GM23338 (cell line): ENCODE results near the gene CCDC186. TPM values are rescaled to one million over a fixed set of nuclear protein-coding genes. Genes with fewer than 3 reads are reported as not detected.

Experiments
- ATAC-seq: fragments of 200-7000 bp; cut with Tn5 transposase; 3 replicates; pipeline ENCODE4 v1.9.1; 2020
- DNase-seq: peaks from one replicate; pipeline ENCODE4 v3.0.0-alpha.2; 2015; ENCODE audit warnings: low spot score
- H2AFZ ChIP-seq: fragments of 200-600 bp; sonication (generic); 2 replicates; pipeline ENCODE4 v1.8.0; 2016; ENCODE audit warnings: antibody characterized with exemption, mild to moderate bottlenecking, moderate library complexity
- H3F3A ChIP-seq: fragments of 200-600 bp; sonication (generic); replicated peaks from 2 replicates; pipeline ENCODE4 v1.8.0; 2017; ENCODE audit warnings: antibody characterized with exemption, mixed run types, low read depth
- H3K27ac ChIP-seq: fragments of 200-600 bp; sonication (generic); 2 replicates; pipeline ENCODE4 v1.6.1; 2016; ENCODE audit warnings: low read depth
- H3K27me3 ChIP-seq: fragments of 200-600 bp; sonication (generic); 2 replicates; pipeline ENCODE4 v1.8.0; 2016; ENCODE audit warnings: mild to moderate bottlenecking, mixed run types, moderate library complexity; ENCODE audit not compliant: insufficient read depth
- H3K36me3 ChIP-seq: fragments of 200-600 bp; sonication (generic); 2 replicates; pipeline ENCODE4 v1.8.0; 2016; ENCODE audit warnings: mild to moderate bottlenecking; ENCODE audit not compliant: insufficient read depth
- H3K4me1 ChIP-seq: fragments of 200-600 bp; sonication (generic); 2 replicates; pipeline ENCODE4 v1.8.0; 2016; ENCODE audit warnings: mild to moderate bottlenecking, moderate library complexity; ENCODE audit not compliant: insufficient read depth
- H3K4me2 ChIP-seq: fragments of 200-600 bp; sonication (generic); 2 replicates; pipeline ENCODE4 v1.7.1; 2017; ENCODE audit warnings: mixed run types
- H3K4me3 ChIP-seq: fragments of 200-600 bp; sonication (generic); 2 replicates; pipeline ENCODE4 v1.6.1; 2016; ENCODE audit warnings: mixed run types
- H3K79me2 ChIP-seq: fragments of 200-600 bp; sonication (generic); replicated peaks from 2 replicates; pipeline ENCODE4 v1.8.0; 2017; ENCODE audit warnings: mild to moderate bottlenecking; ENCODE audit not compliant: insufficient read depth
- H3K9me2 ChIP-seq: fragments of 200-600 bp; sonication (generic); 2 replicates; pipeline ENCODE4 v1.8.0; 2017; ENCODE audit not compliant: insufficient read depth
- H4K20me1 ChIP-seq: fragments of 200-600 bp; sonication (generic); replicated peaks from 2 replicates; pipeline ENCODE4 v1.8.0; 2017; ENCODE audit warnings: mild to moderate bottlenecking; ENCODE audit not compliant: insufficient read depth
- H3K27ac Mint-ChIP-seq: 2 replicates; pipeline ENCODE4 v1.8.0; 2020; ENCODE audit warnings: inconsistent platforms, mild to moderate bottlenecking, moderate library complexity, mixed read lengths
- H3K27me3 Mint-ChIP-seq: 3 replicates; pipeline ENCODE4 v1.8.0; 2022; ENCODE audit warnings: low read depth, mild to moderate bottlenecking, moderate library complexity, mixed read lengths, inconsistent platforms; ENCODE audit not compliant: insufficient read depth, poor library complexity
- H3K36me3 Mint-ChIP-seq: 3 replicates; pipeline ENCODE4 v1.8.0; 2021; ENCODE audit warnings: low read depth, mild to moderate bottlenecking, inconsistent platforms, moderate library complexity, mixed read lengths
- H3K4me1 Mint-ChIP-seq: 3 replicates; pipeline ENCODE4 v1.8.0; 2020; ENCODE audit warnings: mild to moderate bottlenecking, inconsistent platforms, mixed read lengths
- H3K4me3 Mint-ChIP-seq: 3 replicates; pipeline ENCODE4 v1.8.0; 2021; ENCODE audit warnings: moderate library complexity, mild to moderate bottlenecking, inconsistent platforms, mixed read lengths
- H3K9me3 Mint-ChIP-seq: 3 replicates; pipeline ENCODE4 v1.8.0; 2020; ENCODE audit warnings: moderate library complexity, mild to moderate bottlenecking, inconsistent platforms, mixed read lengths
- CREB1 ChIP-seq: fragments of 250-450 bp; sonication (Bioruptor Pico); IDR thresholded peaks from 2 replicates; pipeline ENCODE4 v1.5.0; 2020; ENCODE audit warnings: low read depth, mild to moderate bottlenecking, moderate library complexity
- EZH2 ChIP-seq: fragments of 200-600 bp; sonication (generic); IDR thresholded peaks from one replicate; pipeline ENCODE4 v1.8.0; 2017; ENCODE audit warnings: antibody characterized with exemption, mild to moderate bottlenecking, low read depth; ENCODE audit not compliant: unreplicated experiment
- EZH2phosphoT487 ChIP-seq: fragments of 200-600 bp; sonication (generic); IDR thresholded peaks from one replicate; pipeline ENCODE4 v1.8.1; 2018; ENCODE audit warnings: antibody characterized with exemption; ENCODE audit not compliant: unreplicated experiment
- JUNB ChIP-seq: IDR thresholded peaks from one replicate; pipeline ENCODE4 v1.6.1; 2016; ENCODE audit warnings: antibody characterized with exemption; ENCODE audit not compliant: unreplicated experiment
- NANOG ChIP-seq: IDR thresholded peaks from 2 replicates; pipeline ENCODE4 v1.6.1; 2016; ENCODE audit warnings: antibody characterized with exemption, borderline replicate concordance
- POLR2AphosphoS5 ChIP-seq: IDR thresholded peaks from 2 replicates; pipeline ENCODE4 v1.6.1; 2016; ENCODE audit warnings: antibody characterized with exemption, low read depth
- REST ChIP-seq: IDR thresholded peaks from one replicate; pipeline ENCODE4 v1.6.1; 2018; ENCODE audit warnings: antibody characterized with exemption; ENCODE audit not compliant: unreplicated experiment
- ZNF331 ChIP-seq: fragments of 250-450 bp; sonication (Bioruptor Pico); IDR thresholded peaks from 2 replicates; pipeline ENCODE4 v1.5.0; 2020; ENCODE audit warnings: low read depth, mild to moderate bottlenecking, moderate library complexity
- polyA plus RNA-seq: library from polyadenylated mRNA; unstranded; fragments of >200 nt; fragmentation: Nextera tagmentation; extraction: Ambion mirVana; gene quantifications from 2 replicates; pipeline ENCODE4 v1.2.1, GENCODE V29; 2016
- total RNA-seq: library from RNA; depleted of rRNA; stranded (reverse); fragments of >200 nt; shearing (Covaris generic); gene quantifications from 2 replicates; pipeline ENCODE4 v1.2.3, GENCODE V29; 2014
- TF ChIP-seq, protein P1 (sequence below): IDR thresholded peaks from 2 replicates; pipeline ENCODE4 v1.6.1; 2016; ENCODE audit warnings: antibody characterized with exemption
- TF ChIP-seq, protein P2 (sequence below): fragments of 250-450 bp; sonication (Bioruptor Pico); IDR thresholded peaks from 2 replicates; pipeline ENCODE4 v1.5.0; 2020; ENCODE audit warnings: mild to moderate bottlenecking, moderate library complexity

The CCDC186 gene
- total and polyA plus RNA-seq, 2 experiments from 2014 or later: 24.2 to 50.7 TPM

DNA sequence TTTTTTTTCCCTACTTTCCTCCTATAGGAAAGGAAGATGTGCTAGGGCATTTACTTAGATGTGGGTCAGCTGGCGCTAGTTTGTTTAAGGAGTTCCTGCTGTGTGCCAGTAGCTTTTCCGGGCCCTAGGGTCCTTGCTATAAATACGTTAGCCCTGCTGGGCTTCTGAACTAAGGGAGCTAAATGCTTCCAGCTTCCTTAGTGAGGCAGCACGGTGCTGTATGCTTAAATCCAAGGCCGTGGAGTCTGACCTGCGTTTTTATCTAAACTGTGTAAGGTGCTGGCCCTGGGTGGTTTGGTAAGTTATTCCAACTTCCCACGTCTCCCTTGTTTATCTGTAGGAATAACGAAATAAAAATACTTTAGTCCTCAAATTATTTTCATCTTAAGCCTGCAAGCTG, 5.7 kb upstream of the CCDC186 start:
- Mint-ChIP-seq H3K27ac (no peak overlapping the region), H3K27me3 (peaks cover 7% of the 10 kb centered on the region), H3K4me1 (peaks cover 26% of the 10 kb centered on the region), H3K4me3 (no peak overlapping the region), H3K9me3 (no peaks in the 10 kb centered on the region), H3K36me3 (no peaks in the 10 kb centered on the region)
- Histone ChIP-seq H3K9me2 (no peaks in the 10 kb centered on the region), H3K4me3 (no peak overlapping the region), H3K4me1 (peaks cover 11% of the 10 kb centered on the region), H3K36me3 (no peaks in the 10 kb centered on the region), H3K27me3 (peaks cover 16% of the 10 kb centered on the region), H4K20me1 (no peaks in the 10 kb centered on the region), H3F3A (no peaks in the 10 kb centered on the region), H3K4me2 (peak overlapping the region; percentile 29), H3K79me2 (no peaks in the 10 kb centered on the region), H2AFZ (peak overlapping the region; percentile 96), H3K27ac (no peak overlapping the region)
- ATAC-seq (peak; percentile 68), DNase-seq (no peak)
- TF ChIP-seq JUNB (no peak), POLR2AphosphoS5 (no peak), ZNF331 (no peak), EZH2phosphoT487 (no peak)
- TF ChIP-seq, protein P1, sequence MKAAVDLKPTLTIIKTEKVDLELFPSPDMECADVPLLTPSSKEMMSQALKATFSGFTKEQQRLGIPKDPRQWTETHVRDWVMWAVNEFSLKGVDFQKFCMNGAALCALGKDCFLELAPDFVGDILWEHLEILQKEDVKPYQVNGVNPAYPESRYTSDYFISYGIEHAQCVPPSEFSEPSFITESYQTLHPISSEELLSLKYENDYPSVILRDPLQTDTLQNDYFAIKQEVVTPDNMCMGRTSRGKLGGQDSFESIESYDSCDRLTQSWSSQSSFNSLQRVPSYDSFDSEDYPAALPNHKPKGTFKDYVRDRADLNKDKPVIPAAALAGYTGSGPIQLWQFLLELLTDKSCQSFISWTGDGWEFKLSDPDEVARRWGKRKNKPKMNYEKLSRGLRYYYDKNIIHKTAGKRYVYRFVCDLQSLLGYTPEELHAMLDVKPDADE: no peak

DNA sequence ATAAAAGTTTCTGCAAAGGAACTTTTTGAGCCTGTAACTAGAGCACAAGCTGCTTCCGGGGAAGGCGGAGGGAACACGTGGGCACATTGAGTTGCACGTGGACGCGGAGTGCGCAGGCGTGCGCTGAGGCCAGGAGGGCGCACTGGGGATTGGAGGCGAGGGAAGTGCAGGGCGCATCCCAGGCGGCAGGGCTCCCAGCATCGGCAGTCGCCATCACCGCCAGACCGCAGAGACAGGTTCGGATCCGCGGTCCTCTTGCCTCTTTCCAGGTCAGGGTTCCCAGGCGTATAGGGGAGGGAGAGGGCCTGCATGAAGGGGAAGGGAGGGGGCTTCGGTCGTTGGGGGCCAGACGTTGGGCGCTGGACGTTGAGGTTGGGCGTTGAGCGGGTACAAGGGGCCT, 5.1 kb upstream of the CCDC186 start, which contains the start of gene TDRD1:
Gene TDRD1 (plus strand): TSS at position 206 of the 400 bp plus-strand sequence. CDS start 8,479 bp downstream, outside the sequence.
- H3K9me2 ChIP-seq: no peaks in the 10 kb centered on the region
- H3F3A ChIP-seq: no peaks in the 10 kb centered on the region
- no peaks in the 10 kb centered on the region for H4K20me1 ChIP-seq
- H2AFZ ChIP-seq: peak within 1 kb of the TSS; percentile 96
- Mint-ChIP-seq H3K4me3 (no peak within 1 kb of the TSS), H3K9me3 (no peaks in the 10 kb centered on the region), H3K27me3 (peaks cover 7% of the 10 kb centered on the region), H3K36me3 (no peaks in the 10 kb centered on the region), H3K4me1 (peaks cover 27% of the 10 kb centered on the region), H3K27ac (no peak within 1 kb of the TSS; the same call in 1 of the 2 replicates)
- H3K4me1 ChIP-seq: peaks cover 11% of the 10 kb centered on the region
- H3K27ac ChIP-seq: no peak within 1 kb of the TSS
- peak; percentile 35 for ATAC-seq
- no peaks in the 10 kb centered on the region for H3K36me3 ChIP-seq
- H3K4me3 ChIP-seq: no peak within 1 kb of the TSS
- no peaks in the 10 kb centered on the region for H3K79me2 ChIP-seq
- H3K27me3 ChIP-seq: peaks cover 16% of the 10 kb centered on the region
- DNase-seq: peak; percentile 66
- H3K4me2 ChIP-seq: peak within 1 kb of the TSS; percentile 29
- TF ChIP-seq EZH2phosphoT487 (no peak), EZH2 (no peak), CREB1 (no peak), NANOG (no peak), REST (no peak), JUNB (no peak)
- TF ChIP-seq, protein P2, sequence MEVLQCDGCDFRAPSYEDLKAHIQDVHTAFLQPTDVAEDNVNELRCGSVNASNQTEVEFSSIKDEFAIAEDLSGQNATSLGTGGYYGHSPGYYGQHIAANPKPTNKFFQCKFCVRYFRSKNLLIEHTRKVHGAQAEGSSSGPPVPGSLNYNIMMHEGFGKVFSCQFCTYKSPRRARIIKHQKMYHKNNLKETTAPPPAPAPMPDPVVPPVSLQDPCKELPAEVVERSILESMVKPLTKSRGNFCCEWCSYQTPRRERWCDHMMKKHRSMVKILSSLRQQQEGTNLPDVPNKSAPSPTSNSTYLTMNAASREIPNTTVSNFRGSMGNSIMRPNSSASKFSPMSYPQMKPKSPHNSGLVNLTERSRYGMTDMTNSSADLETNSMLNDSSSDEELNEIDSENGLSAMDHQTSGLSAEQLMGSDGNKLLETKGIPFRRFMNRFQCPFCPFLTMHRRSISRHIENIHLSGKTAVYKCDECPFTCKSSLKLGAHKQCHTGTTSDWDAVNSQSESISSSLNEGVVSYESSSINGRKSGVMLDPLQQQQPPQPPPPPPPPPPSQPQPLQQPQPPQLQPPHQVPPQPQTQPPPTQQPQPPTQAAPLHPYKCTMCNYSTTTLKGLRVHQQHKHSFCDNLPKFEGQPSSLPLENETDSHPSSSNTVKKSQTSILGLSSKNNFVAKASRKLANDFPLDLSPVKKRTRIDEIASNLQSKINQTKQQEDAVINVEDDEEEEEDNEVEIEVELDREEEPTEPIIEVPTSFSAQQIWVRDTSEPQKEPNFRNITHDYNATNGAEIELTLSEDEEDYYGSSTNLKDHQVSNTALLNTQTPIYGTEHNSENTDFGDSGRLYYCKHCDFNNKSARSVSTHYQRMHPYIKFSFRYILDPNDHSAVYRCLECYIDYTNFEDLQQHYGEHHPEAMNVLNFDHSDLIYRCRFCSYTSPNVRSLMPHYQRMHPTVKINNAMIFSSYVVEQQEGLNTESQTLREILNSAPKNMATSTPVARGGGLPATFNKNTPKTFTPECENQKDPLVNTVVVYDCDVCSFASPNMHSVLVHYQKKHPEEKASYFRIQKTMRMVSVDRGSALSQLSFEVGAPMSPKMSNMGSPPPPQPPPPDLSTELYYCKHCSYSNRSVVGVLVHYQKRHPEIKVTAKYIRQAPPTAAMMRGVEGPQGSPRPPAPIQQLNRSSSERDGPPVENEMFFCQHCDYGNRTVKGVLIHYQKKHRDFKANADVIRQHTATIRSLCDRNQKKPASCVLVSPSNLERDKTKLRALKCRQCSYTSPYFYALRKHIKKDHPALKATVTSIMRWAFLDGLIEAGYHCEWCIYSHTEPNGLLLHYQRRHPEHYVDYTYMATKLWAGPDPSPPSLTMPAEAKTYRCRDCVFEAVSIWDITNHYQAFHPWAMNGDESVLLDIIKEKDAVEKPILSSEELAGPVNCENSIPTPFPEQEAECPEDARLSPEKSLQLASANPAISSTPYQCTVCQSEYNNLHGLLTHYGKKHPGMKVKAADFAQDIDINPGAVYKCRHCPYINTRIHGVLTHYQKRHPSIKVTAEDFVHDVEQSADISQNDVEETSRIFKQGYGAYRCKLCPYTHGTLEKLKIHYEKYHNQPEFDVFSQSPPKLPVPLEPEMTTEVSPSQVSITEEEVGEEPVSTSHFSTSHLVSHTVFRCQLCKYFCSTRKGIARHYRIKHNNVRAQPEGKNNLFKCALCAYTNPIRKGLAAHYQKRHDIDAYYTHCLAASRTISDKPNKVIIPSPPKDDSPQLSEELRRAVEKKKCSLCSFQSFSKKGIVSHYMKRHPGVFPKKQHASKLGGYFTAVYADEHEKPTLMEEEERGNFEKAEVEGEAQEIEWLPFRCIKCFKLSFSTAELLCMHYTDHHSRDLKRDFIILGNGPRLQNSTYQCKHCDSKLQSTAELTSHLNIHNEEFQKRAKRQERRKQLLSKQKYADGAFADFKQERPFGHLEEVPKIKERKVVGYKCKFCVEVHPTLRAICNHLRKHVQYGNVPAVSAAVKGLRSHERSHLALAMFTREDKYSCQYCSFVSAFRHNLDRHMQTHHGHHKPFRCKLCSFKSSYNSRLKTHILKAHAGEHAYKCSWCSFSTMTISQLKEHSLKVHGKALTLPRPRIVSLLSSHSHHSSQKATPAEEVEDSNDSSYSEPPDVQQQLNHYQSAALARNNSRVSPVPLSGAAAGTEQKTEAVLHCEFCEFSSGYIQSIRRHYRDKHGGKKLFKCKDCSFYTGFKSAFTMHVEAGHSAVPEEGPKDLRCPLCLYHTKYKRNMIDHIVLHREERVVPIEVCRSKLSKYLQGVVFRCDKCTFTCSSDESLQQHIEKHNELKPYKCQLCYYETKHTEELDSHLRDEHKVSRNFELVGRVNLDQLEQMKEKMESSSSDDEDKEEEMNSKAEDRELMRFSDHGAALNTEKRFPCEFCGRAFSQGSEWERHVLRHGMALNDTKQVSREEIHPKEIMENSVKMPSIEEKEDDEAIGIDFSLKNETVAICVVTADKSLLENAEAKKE: no peak
